CD14-positive monocyte (primary cell): ENCODE results near the gene KRTAP6-1. TPM values are rescaled to one million over a fixed set of nuclear protein-coding genes. Genes with fewer than 3 reads are reported as not detected.

Source experiments
- DNase-seq, 3 donors: peaks; one replicate each; pipeline ENCODE4 v3.0.0-alpha.2; 2011 to 2022
- H2AFZ ChIP-seq: 2 replicates; pipeline ENCODE4 v1.6.0; 2012; ENCODE audit warnings: mild to moderate bottlenecking, low read depth, low read length, inconsistent platforms; ENCODE audit not compliant: insufficient read depth, poor library complexity, severe bottlenecking
- H3K27ac ChIP-seq, 2 donors: 1 replicate in 1 of 2; 2 replicates in 1 of 2; pipeline ENCODE4 v1.5.1; 2012 to 2013; ENCODE audit warnings: low read length in 2 of 2, control low read depth in 1 of 2, inconsistent platforms in 1 of 2, low read depth in 1 of 2, mild to moderate bottlenecking in 1 of 2
- H3K27me3 ChIP-seq, 2 donors: one replicate each; pipeline versions ENCODE4 v1.6.0 to v1.6.1; 2011 to 2013; ENCODE audit warnings: low read length in 2 of 2; ENCODE audit not compliant: control insufficient read depth in 2 of 2, insufficient read depth in 2 of 2
- H3K36me3 ChIP-seq, 2 donors: replicated peaks in 1 of 2; 1 replicate in 1 of 2; 2 replicates in 1 of 2; pipeline versions ENCODE4 v1.5.1 to v1.6.1; 2012 to 2013; ENCODE audit warnings: low read length in 2 of 2, control low read depth in 1 of 2, inconsistent platforms in 1 of 2, mild to moderate bottlenecking in 1 of 2; ENCODE audit not compliant: insufficient read depth in 2 of 2, control insufficient read depth in 1 of 2
- H3K4me1 ChIP-seq, 2 donors: 1 replicate in 1 of 2; 2 replicates in 1 of 2; pipeline versions ENCODE4 v1.5.1 to v1.6.1; 2012 to 2013; ENCODE audit warnings: low read length in 2 of 2, control low read depth in 1 of 2, inconsistent platforms in 1 of 2, mild to moderate bottlenecking in 1 of 2, moderate library complexity in 1 of 2; ENCODE audit not compliant: insufficient read depth in 2 of 2, control insufficient read depth in 1 of 2
- H3K4me2 ChIP-seq: replicated peaks from 2 replicates; pipeline ENCODE3; 2012; ENCODE audit warnings: low read length, moderate library complexity, mild to moderate bottlenecking; ENCODE audit not compliant: poor library complexity, severe bottlenecking; ENCODE audit errors: extremely low read depth
- H3K4me3 ChIP-seq, 3 experiments: fragments of 200-600 bp in 1 of 3; sonication (generic) in 1 of 3; replicated peaks in 1 of 3; 1 replicate in 2 of 3; 2 replicates in 1 of 3; pipeline ENCODE4 v1.5.1; 2011 to 2013; ENCODE audit warnings: low read length in 3 of 3, mild to moderate bottlenecking in 3 of 3, control low read depth in 2 of 3, low read depth in 2 of 3, inconsistent platforms in 1 of 3, moderate library complexity in 1 of 3
- H3K79me2 ChIP-seq: 2 replicates; pipeline ENCODE4 v1.6.0; 2012; ENCODE audit warnings: mild to moderate bottlenecking, control low read depth, inconsistent platforms, low read length, moderate library complexity; ENCODE audit not compliant: insufficient read depth
- H3K9ac ChIP-seq: 2 replicates; pipeline ENCODE4 v1.6.0; 2017; ENCODE audit warnings: low read length, mild to moderate bottlenecking; ENCODE audit not compliant: insufficient read depth, poor library complexity, severe bottlenecking
- H3K9me3 ChIP-seq, 2 donors: replicated peaks in 1 of 2; 1 replicate in 1 of 2; 2 replicates in 1 of 2; pipeline versions ENCODE4 v1.5.1 to v1.6.1; 2012 to 2013; ENCODE audit warnings: low read length in 2 of 2, control low read depth in 1 of 2; ENCODE audit not compliant: control insufficient read depth in 1 of 2, insufficient read depth in 1 of 2
- H4K20me1 ChIP-seq: 2 replicates; pipeline ENCODE4 v1.6.0; 2012; ENCODE audit warnings: mild to moderate bottlenecking, low read length, control low read depth, moderate library complexity; ENCODE audit not compliant: insufficient read depth
- H3K27ac Mint-ChIP-seq, 7 donors: one replicate each; pipeline ENCODE4 v1.8.0; 2020; ENCODE audit warnings: mild to moderate bottlenecking in 7 of 7, mixed read lengths in 7 of 7, moderate library complexity in 6 of 7, inconsistent platforms in 2 of 7
- H3K27me3 Mint-ChIP-seq, 3 donors: one replicate each; pipeline ENCODE4 v1.8.0; 2021 to 2022; ENCODE audit warnings: low read depth in 3 of 3, mild to moderate bottlenecking in 3 of 3, mixed read lengths in 3 of 3, moderate library complexity in 3 of 3, inconsistent platforms in 1 of 3
- H3K36me3 Mint-ChIP-seq, 2 donors: one replicate each; pipeline ENCODE4 v1.8.0; 2020; ENCODE audit warnings: mixed read lengths in 2 of 2, inconsistent platforms in 1 of 2, mild to moderate bottlenecking in 1 of 2
- H3K4me1 Mint-ChIP-seq: one replicate; pipeline ENCODE4 v1.8.0; 2020; ENCODE audit warnings: mild to moderate bottlenecking, mixed read lengths
- H3K4me3 Mint-ChIP-seq, 2 donors: one replicate each; pipeline ENCODE4 v1.8.0; 2020; ENCODE audit warnings: mild to moderate bottlenecking in 2 of 2, mixed read lengths in 2 of 2, moderate library complexity in 1 of 2
- H3K9me3 Mint-ChIP-seq, 7 donors: one replicate each; pipeline ENCODE4 v1.8.0; 2020 to 2022; ENCODE audit warnings: mixed read lengths in 7 of 7, mild to moderate bottlenecking in 6 of 7, moderate library complexity in 6 of 7, inconsistent platforms in 2 of 7
- CTCF ChIP-seq: fragments of 200-600 bp; IDR thresholded peaks from one replicate; pipeline ENCODE4 v1.8.0; 2022; ENCODE audit warnings: antibody characterized with exemption, mild to moderate bottlenecking
- WGBS: methylation state at CpG from one replicate; pipeline ENCODE4 v1.1.5; 2013; ENCODE audit warnings: missing lambda C conversion rate; ENCODE audit not compliant: insufficient coverage; 5-methylcytosine and 5-hydroxymethylcytosine counted together
- intact Hi-C, 2 donors: fragments of 100-400 bp; cut with micrococcal nuclease; formaldehyde crosslinking; loops; one replicate each; pipeline versions ENCODE4 v1.15.0 to v1.15.1; 2023
- polyA plus RNA-seq, 3 donors: library from polyadenylated mRNA; depleted of rRNA in 1 of 3; unstranded in 2 of 3; stranded (reverse) in 1 of 3; fragments of 300-500 nt in 2 of 3; fragments of >200 nt in 1 of 3; fragmentation: Illumina TruSeq in 2 of 3; gene quantifications; 1 replicate in 2 of 3; 2 replicates in 1 of 3; pipeline ENCODE4 v1.2.3, GENCODE V29; 2012 to 2021

Gene KRTAP6-1
- polyA plus RNA-seq, 3 donors: not detected

- no peaks in the 10 kb centered on the region for H3K36me3 Mint-ChIP-seq
- H3K9me3 Mint-ChIP-seq: peaks cover 7 to 25% (median 16%) of the 10 kb centered on the region in 7 donors
- TF ChIP-seq CTCF: no peak
- Histone ChIP-seq H3K9ac (no peak overlapping the region), H2AFZ (no peak overlapping the region), H3K4me1 (no peaks in the 10 kb centered on the region), H3K79me2 (no peaks in the 10 kb centered on the region), H3K4me2 (no peak overlapping the region), H3K27ac (no peak overlapping the region), H3K9me3 (peaks cover 35 to 53% of the 10 kb centered on the region in 2 donors), H4K20me1 (no peaks in the 10 kb centered on the region), H3K4me3 (no peak overlapping the region), H3K36me3 (no peaks in the 10 kb centered on the region), H3K27me3 (no peaks in the 10 kb centered on the region)
- H3K4me1 Mint-ChIP-seq: no peaks in the 10 kb centered on the region
- H3K4me3 Mint-ChIP-seq: no peak overlapping the region
- no peaks in the 10 kb centered on the region for H3K27me3 Mint-ChIP-seq
- DNase-seq: no peak
- WGBS: 89% methylated on average over 3 of the region's 4 CpGs
- intact Hi-C loops: no loop called here
- no peak overlapping the region for H3K27ac Mint-ChIP-seq
Measured at GRCh38 chr21:30625449-30626165, 11.9 kb upstream of the KRTAP6-1 start.

- DNase-seq: no peak
- Histone ChIP-seq H2AFZ (no peak overlapping the region), H3K36me3 (no peaks in the 10 kb centered on the region), H3K4me3 (no peak overlapping the region), H3K27ac (no peak overlapping the region), H3K4me2 (no peak overlapping the region), H3K9me3 (peaks cover 31 to 42% of the 10 kb centered on the region in 2 donors), H3K9ac (no peak overlapping the region), H3K4me1 (no peaks in the 10 kb centered on the region), H4K20me1 (no peaks in the 10 kb centered on the region), H3K79me2 (no peaks in the 10 kb centered on the region), H3K27me3 (no peaks in the 10 kb centered on the region)
- no peaks in the 10 kb centered on the region for H3K36me3 Mint-ChIP-seq
- 100% methylated on average over 2 of the region's 3 CpGs for WGBS
- H3K27ac Mint-ChIP-seq: no peak overlapping the region
- no peaks in the 10 kb centered on the region for H3K4me1 Mint-ChIP-seq
- no peak for TF ChIP-seq CTCF
- H3K27me3 Mint-ChIP-seq: no peaks in the 10 kb centered on the region
- H3K4me3 Mint-ChIP-seq: no peak overlapping the region
- intact Hi-C loops: no loop called here
- peaks cover 7 to 25% (median 16%) of the 10 kb centered on the region in 7 donors for H3K9me3 Mint-ChIP-seq
Measured at GRCh38 chr21:30623362-30623761, 9.6 kb upstream of the KRTAP6-1 start.
